Fibroblast of lung (primary cell): Measurements from ENCODE around the gene EZH1. TPM values are rescaled to one million over a fixed set of nuclear protein-coding genes. Genes with fewer than 3 reads are reported as not detected.

ENCODE experiments used
- DNase-seq, 2 donors: peaks; one replicate each; pipeline versions ENCODE4 v3.0.0 to v3.0.0-alpha.2; 2010; ENCODE audit warnings: low read depth in 2 of 2
- H2AFZ ChIP-seq: 2 replicates; pipeline ENCODE4 v1.5.1; 2012; ENCODE audit warnings: low read length, control low read depth, inconsistent platforms
- H3K27ac ChIP-seq: 2 replicates; pipeline ENCODE4 v1.5.1; 2011; ENCODE audit warnings: low read length, control low read depth; ENCODE audit not compliant: insufficient read depth
- H3K27me3 ChIP-seq: 2 replicates; pipeline ENCODE4 v1.5.1; 2011; ENCODE audit warnings: mild to moderate bottlenecking, low read length; ENCODE audit not compliant: control insufficient read depth, insufficient read depth
- H3K36me3 ChIP-seq: 2 replicates; pipeline ENCODE4 v1.5.1; 2011; ENCODE audit warnings: low read length; ENCODE audit not compliant: control insufficient read depth, insufficient read depth
- H3K4me1 ChIP-seq: 2 replicates; pipeline ENCODE4 v1.5.1; 2011; ENCODE audit warnings: low read length; ENCODE audit not compliant: control insufficient read depth, insufficient read depth; ENCODE audit errors: extremely low read depth
- H3K4me2 ChIP-seq: 2 replicates; pipeline ENCODE4 v1.5.1; 2011; ENCODE audit warnings: low read length, control low read depth; ENCODE audit not compliant: insufficient read depth; ENCODE audit errors: extremely low read depth
- H3K4me3 ChIP-seq, 4 experiments: fragments of 200-600 bp in 1 of 4; sonication (generic) in 1 of 4; replicated peaks in 1 of 4; 2 replicates each; pipeline ENCODE4 v1.5.1; 2011 to 2016; ENCODE audit warnings: low read length in 4 of 4, low read depth in 3 of 4, mild to moderate bottlenecking in 3 of 4, control low read depth in 2 of 4, inconsistent platforms in 1 of 4, mixed read lengths in 1 of 4; ENCODE audit not compliant: insufficient read depth in 1 of 4; ENCODE audit errors: control extremely low read depth in 1 of 4
- H3K79me2 ChIP-seq: 2 replicates; pipeline ENCODE4 v1.5.1; 2012; ENCODE audit warnings: mild to moderate bottlenecking, low read length, inconsistent platforms; ENCODE audit not compliant: control insufficient read depth, insufficient read depth
- H3K9ac ChIP-seq: 2 replicates; pipeline ENCODE4 v1.5.1; 2011; ENCODE audit warnings: mild to moderate bottlenecking, low read length, control low read depth; ENCODE audit not compliant: insufficient read depth
- H3K9me3 ChIP-seq: 2 replicates; pipeline ENCODE4 v1.5.1; 2012; ENCODE audit warnings: low read depth, low read length; ENCODE audit not compliant: control insufficient read depth, insufficient read depth
- H4K20me1 ChIP-seq: 2 replicates; pipeline ENCODE4 v1.5.1; 2011; ENCODE audit warnings: low read length; ENCODE audit not compliant: control insufficient read depth, insufficient read depth; ENCODE audit errors: extremely low read depth
- EZH2 ChIP-seq: IDR thresholded peaks from 2 replicates; pipeline ENCODE4 v1.5.1; 2012; ENCODE audit warnings: low read length, control low read depth, mild to moderate bottlenecking; ENCODE audit errors: missing control alignments
- polyA plus RNA-seq, 2 donors: library from polyadenylated mRNA; depleted of rRNA in 1 of 2; stranded (reverse) in 1 of 2; unstranded in 1 of 2; fragments of >200 nt; gene quantifications; 2 replicates each; pipeline ENCODE4 v1.2.1, GENCODE V29; 2011 to 2012; ENCODE audit warnings: missing spikeins in 1 of 2
- total RNA-seq: library from RNA; depleted of rRNA; stranded (reverse); fragments of >200 nt; gene quantifications from 2 replicates; pipeline ENCODE4 v1.2.1, GENCODE V29; 2014
- TF ChIP-seq, protein P1 (sequence below), 2 donors: IDR thresholded peaks in 1 of 2; conservative IDR thresholded peaks in 1 of 2; 1 replicate in 1 of 2; 2 replicates in 1 of 2; pipeline ENCODE4 v1.5.1; 2011 to 2012; ENCODE audit warnings: low read length in 2 of 2, control low read depth in 1 of 2, inconsistent platforms in 1 of 2, low read depth in 1 of 2, mild to moderate bottlenecking in 1 of 2

EZH1 gene
- total and polyA plus RNA-seq, 2 donors (not counting 1 experiment from before 2014, with no cell fraction given), result 28.6 to 31.9 TPM

DNA sequence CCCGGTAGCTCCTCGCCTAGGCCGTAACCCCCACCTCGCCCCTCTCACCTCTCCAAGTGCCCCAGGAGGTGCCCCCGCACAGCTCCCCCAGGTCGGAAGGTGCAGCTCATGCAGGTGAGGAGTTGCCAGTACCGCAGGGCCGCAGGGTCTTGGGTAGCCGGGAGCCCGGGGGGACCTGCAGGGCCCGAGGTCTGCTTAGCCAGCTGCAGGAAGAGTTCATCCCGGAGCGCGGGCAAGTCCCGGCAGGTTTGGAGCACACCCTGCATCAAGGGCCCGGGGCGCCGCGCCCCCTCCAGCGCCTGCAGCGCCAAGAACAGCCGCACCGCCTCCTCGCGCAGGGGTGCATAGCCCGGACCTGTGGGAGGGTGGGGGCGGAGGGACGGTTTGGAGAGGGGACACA lies 72.8 kb downstream of the EZH1 start:
- DNase-seq, result no peak
- peaks cover 29% of the 10 kb centered on the region for H3K36me3 ChIP-seq

DNA sequence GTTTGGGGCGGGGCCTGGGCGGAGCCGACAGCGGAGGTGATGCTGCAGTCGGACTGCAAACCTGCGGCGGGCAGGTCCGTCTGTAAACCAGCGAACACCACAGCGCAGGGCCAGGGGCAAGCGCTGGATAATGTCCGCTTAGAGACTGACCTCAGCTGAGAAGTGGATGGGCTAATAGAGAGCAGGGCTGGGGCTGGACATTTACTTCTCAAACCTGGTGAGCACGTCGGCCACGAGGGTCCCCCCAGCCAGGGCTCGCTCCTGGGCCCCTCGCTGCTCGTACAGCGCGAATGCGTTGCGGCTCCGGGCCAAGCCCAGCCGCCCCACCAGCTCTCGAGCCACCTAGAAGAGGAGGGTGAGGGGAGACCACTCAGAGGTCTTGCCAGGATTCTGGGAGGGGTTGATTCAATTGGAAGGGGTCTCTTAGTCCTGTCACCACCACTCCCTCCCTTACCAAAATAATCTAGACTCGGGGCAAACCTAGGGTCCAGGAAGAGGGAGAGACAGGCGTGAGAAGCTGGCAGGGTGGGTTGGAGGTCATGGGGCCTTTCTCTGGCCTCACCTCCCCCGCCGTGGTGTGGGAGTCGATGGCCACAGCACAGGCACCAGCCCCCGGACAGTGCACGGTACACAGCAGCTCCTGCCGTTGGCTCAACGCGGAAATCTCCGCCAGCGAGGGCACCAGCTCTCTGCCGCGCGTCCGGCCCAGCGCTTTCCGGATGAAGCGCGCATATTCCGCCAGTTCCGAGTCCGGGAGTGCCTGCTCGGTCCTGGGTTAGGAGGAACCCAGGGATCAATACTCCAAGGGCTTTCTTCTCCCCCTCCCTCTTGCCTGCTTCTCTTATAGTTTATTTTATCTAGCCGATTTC lies 73.8 kb downstream of the EZH1 start:
- H3K4me3 ChIP-seq, result no peak overlapping the region
- no peak for DNase-seq
- H3K4me2 ChIP-seq, result no peak overlapping the region
- no peaks in the 10 kb centered on the region for H3K27me3 ChIP-seq
- H2AFZ ChIP-seq, result no peak overlapping the region
- H3K9ac ChIP-seq, result no peak overlapping the region
- no peak for TF ChIP-seq EZH2
- TF ChIP-seq, protein P1, sequence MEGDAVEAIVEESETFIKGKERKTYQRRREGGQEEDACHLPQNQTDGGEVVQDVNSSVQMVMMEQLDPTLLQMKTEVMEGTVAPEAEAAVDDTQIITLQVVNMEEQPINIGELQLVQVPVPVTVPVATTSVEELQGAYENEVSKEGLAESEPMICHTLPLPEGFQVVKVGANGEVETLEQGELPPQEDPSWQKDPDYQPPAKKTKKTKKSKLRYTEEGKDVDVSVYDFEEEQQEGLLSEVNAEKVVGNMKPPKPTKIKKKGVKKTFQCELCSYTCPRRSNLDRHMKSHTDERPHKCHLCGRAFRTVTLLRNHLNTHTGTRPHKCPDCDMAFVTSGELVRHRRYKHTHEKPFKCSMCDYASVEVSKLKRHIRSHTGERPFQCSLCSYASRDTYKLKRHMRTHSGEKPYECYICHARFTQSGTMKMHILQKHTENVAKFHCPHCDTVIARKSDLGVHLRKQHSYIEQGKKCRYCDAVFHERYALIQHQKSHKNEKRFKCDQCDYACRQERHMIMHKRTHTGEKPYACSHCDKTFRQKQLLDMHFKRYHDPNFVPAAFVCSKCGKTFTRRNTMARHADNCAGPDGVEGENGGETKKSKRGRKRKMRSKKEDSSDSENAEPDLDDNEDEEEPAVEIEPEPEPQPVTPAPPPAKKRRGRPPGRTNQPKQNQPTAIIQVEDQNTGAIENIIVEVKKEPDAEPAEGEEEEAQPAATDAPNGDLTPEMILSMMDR (conservative IDR thresholded peaks at IDR 0.05 in 1 of 2, IDR thresholded peaks at IDR 0.05 in 1 of 2; ENCODE audit: low read depth in 1 of 2, low read length in 2 of 2), result no peak
- peaks cover 36% of the 10 kb centered on the region for H3K36me3 ChIP-seq
- peaks cover 18% of the 10 kb centered on the region for H3K79me2 ChIP-seq
- H4K20me1 ChIP-seq, result no peaks in the 10 kb centered on the region
- peaks cover 24% of the 10 kb centered on the region for H3K4me1 ChIP-seq
- no peak overlapping the region for H3K27ac ChIP-seq
- H3K9me3 ChIP-seq, result no peaks in the 10 kb centered on the region

More for the DNA sequence above, 72.8 kb downstream of the EZH1 start:
- peaks cover 24% of the 10 kb centered on the region for H3K4me1 ChIP-seq
- no peak overlapping the region for H2AFZ ChIP-seq
- no peaks in the 10 kb centered on the region for H3K27me3 ChIP-seq
- no peak overlapping the region for H3K27ac ChIP-seq
- H3K9ac ChIP-seq, result no peak overlapping the region
- no peaks in the 10 kb centered on the region for H4K20me1 ChIP-seq
- peaks cover 24% of the 10 kb centered on the region for H3K79me2 ChIP-seq
- no peak for TF ChIP-seq EZH2
- TF ChIP-seq, protein P1 (conservative IDR thresholded peaks at IDR 0.05 in 1 of 2, IDR thresholded peaks at IDR 0.05 in 1 of 2; ENCODE audit: low read depth in 1 of 2, low read length in 2 of 2), result no peak
- no peaks in the 10 kb centered on the region for H3K9me3 ChIP-seq
- H3K4me2 ChIP-seq, result no peak overlapping the region
- H3K4me3 ChIP-seq, result no peak overlapping the region

DNA sequence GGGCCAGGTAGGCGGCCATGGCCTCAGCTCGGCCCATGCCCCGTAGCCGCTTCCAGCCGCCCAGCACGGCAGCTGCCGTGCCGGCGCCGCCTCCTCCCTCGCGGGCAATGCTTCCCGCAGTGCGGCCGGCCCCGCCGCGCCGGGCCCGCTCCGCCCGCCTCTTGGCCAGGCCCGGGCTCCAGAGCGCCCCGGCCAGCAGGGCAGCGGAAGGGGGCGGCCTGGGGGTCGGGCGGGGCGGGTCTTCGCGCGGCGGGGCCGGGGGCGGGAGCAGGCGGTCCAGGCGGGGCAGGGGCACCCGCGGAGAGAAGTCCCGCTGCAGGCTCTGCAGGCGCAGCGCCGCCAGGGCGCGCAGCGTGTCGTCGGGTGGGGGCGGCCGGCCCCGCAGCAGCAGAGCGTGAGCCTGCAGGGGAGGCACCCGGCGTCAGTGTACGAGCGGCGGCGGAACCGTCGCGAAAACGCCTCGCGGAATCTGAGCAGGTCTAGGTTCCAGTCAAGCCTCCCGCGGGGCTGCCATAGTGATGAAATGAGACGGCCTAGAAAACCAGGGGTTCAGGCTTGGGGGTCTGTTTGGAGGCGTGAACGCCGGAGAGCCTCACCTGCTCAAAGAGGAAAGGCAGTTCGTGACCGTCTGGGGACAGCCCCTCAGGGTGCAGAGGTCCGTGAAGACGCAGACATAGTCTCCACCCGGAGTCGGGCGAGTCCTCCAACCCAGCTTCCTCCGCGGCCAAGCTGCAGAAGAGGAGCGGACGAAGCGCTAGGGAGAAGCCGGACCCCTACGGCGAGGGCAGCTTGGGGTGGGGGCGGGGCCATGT lies 74.7 kb downstream of the EZH1 start:
- no peak for TF ChIP-seq EZH2
- TF ChIP-seq, protein P1 (conservative IDR thresholded peaks at IDR 0.05 in 1 of 2, IDR thresholded peaks at IDR 0.05 in 1 of 2; ENCODE audit: low read depth in 1 of 2, low read length in 2 of 2), result no peak
- H4K20me1 ChIP-seq, result no peaks in the 10 kb centered on the region
- no peak overlapping the region for H3K27ac ChIP-seq
- H3K36me3 ChIP-seq, result peaks cover 41% of the 10 kb centered on the region
- H3K79me2 ChIP-seq, result peaks cover 9% of the 10 kb centered on the region
- H3K4me2 ChIP-seq, result no peak overlapping the region
- no peak for DNase-seq
- H3K9me3 ChIP-seq, result no peaks in the 10 kb centered on the region
- H3K4me1 ChIP-seq, result peaks cover 24% of the 10 kb centered on the region
- no peak overlapping the region for H3K9ac ChIP-seq
- no peak overlapping the region for H3K4me3 ChIP-seq
- H2AFZ ChIP-seq, result no peak overlapping the region
- no peaks in the 10 kb centered on the region for H3K27me3 ChIP-seq
